Neural cell (in vitro differentiated cells): ENCODE data around the gene ADAMTS10.

Experiments used
- TAF1 ChIP-seq: IDR thresholded peaks from 2 replicates; pipeline ENCODE4 v1.6.1; 2012; ENCODE audit warnings: low read depth
- TF ChIP-seq, protein P1 (sequence below): fragments of 450-650 bp; IDR thresholded peaks from 2 replicates; pipeline ENCODE4 v1.5.1; 2014; ENCODE audit warnings: antibody characterized with exemption, mild to moderate bottlenecking, moderate library complexity; ENCODE audit not compliant: poor library complexity, severe bottlenecking

DNA sequence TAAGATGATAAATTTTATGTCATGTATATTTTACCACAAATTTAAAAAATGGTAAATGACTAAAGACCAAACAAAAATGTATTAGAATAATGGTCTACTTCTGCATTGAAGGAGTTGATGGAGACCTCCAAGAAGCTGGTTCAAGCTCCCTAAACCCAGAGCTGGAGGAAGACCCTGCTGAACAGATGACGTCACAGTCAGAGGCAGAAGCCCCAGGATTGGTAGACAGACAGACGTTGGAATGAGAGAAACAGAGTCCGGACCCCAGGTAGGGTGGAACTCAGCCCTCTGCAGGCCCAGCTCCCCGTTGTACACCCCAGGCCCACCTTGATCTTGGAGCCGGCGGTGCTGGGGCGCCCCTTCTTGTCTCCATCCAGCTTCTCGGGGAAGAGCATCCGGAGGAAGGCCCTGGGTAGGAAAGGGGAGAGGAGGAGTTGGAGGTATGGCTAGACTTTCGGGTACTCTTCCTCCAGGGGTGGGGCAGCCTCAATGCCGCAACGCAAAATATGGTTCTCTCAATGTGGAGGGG lies 70.8 kb downstream of the ADAMTS10 start:
- TF ChIP-seq, protein P1, sequence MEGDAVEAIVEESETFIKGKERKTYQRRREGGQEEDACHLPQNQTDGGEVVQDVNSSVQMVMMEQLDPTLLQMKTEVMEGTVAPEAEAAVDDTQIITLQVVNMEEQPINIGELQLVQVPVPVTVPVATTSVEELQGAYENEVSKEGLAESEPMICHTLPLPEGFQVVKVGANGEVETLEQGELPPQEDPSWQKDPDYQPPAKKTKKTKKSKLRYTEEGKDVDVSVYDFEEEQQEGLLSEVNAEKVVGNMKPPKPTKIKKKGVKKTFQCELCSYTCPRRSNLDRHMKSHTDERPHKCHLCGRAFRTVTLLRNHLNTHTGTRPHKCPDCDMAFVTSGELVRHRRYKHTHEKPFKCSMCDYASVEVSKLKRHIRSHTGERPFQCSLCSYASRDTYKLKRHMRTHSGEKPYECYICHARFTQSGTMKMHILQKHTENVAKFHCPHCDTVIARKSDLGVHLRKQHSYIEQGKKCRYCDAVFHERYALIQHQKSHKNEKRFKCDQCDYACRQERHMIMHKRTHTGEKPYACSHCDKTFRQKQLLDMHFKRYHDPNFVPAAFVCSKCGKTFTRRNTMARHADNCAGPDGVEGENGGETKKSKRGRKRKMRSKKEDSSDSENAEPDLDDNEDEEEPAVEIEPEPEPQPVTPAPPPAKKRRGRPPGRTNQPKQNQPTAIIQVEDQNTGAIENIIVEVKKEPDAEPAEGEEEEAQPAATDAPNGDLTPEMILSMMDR: no peak
- TF ChIP-seq TAF1: no peak
